ENCODE results near the gene CYS1.
A peak's percentile ranks its signal among the peaks of the same experiment; 100 is the strongest.
"Not testable (repeated sequence)": the region's sequence is repeated elsewhere in the genome, so short reads cannot be mapped to it uniquely, and the experiment has no call there.

The CYS1 gene

DNA sequence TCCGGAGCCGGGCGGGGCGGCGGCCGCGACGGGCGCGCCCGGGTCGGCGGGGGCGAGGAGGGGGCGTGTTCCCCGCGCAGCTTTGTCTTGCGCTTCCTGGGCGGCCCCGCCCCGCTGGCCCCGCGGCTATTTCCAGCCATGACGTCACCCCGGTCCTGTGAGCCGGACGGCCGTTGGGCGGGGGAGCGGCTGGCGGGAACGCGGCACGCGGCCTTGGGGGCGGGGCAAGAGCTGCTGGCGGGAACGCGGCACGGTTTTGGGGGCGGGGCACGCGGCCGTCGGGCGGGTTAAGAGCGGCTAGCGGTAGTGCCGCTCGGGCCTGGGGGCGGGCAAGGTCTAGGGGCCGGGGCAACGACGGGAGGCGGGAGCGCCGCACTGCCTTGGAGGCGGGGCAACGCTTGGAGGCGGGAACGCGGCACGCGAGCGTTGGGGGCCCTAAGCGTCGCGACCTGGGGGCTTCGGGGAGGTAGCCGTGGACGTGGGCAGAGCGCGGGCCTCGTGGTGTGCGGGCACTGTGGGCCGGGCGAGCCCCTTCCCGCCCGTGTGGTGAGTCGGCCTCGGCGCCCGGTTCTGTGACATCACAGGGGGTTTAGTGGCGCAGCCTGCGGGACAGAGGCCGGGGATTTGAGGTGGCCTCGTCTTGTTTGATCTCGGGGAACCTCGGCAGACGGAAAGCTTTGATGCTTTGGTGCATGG, 36.2 kb downstream of the CYS1 start:
- peak; percentile 82 to 85 for DNase-seq

DNA sequence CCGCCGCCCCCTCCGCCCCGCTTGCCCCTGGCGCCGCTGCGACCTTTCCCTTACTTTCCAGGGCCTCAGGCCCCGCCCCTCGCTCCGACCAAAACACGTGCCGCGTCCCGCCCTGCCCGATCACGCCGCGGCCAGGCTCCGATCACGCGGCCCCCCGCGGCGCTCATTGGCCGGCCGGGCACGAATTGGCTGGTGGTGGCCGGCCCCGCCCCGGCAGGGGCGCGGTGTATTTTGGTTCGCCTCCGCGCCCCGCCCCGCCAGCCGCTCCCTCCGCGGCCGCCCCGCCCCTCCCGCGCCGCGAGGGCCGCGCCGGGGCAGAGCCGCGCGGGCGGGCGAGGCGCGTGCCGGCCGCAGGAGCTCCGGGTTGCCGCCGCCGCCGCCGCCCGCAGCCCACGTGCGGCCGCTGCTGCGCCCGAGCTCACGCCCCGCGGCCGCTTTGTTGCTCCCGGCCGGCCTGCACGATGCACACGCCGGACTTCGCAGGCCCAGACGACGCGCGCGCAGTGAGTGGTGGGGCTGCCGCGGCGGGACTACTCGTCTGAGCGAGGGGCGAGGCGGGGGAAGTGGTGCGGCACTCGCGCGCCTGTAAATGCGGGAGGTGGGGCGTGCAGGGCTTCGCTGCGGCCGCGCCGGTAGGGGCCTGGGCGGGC, 36.8 kb downstream of the CYS1 start, which contains the start of gene KLF11:
TSS of gene KLF11 (plus strand) at position 295 of the 650 bp plus-strand sequence. CDS start at position 462, 167 bp downstream.
- DNase-seq: peak; percentile 70 to 76

DNA sequence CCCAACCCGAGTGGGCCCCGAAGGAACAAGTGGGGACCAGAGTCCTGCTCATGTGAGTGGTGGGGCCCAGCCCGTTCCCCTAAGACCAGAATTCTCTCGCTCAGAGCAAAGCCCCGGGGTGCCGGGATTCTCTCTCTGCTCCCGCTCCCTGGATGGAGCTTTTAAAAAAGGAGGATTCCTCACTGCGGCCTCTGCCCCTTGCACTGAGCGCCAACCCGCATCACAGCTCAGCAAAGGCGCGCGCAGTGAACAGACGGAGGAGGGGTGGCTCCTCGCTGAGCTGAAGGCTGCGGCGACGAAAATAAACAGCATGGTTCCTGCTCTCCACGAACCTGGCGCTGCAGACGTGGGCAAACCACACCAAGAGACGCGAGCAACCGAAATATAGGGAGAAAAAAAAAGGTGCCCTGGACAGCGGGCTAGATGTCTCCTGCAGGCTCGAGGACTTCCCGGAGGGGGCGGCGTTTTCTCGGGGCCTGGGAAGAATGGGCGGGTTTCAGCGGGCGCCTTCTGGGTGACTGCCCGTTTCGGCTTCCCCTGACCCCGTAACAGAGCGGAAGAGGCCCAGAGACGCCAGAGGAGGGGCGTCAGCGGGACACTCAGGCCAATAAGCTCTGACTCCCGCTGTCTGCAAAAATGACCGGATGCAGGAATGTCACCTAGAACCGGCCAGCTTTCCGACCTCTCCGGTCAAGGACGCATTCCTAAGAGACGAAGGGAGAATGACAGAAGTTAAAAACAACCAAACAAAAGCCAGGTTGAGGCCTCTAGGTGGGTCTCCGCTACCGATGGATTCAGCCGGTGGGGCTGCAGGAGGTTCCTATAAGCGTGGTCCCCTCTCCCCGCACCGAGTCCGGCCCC, 37.7 kb downstream of the CYS1 start:
- peak; percentile 21 to 25 for DNase-seq

DNA sequence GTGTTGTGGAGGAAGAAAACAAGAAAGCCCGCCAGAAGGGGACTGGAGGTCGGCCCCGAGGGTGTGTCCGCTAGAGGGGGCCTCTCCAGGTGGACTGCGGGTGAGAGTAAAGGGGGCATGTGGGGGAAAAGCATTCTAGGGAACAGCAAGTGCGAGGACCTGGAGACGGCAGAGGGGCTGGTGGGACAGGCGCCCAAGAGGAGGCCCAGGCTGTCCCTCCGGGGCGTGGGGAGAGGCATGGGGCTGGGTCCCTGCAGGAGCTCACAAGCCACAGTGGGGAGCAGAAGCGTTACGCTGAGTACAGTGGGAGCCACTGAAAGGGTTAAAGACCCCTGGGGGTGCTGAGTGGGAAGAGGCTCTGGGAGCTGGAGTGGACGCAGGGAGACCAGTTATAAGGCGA, 38.5 kb downstream of the CYS1 start:
- DNase-seq: no peak

DNA sequence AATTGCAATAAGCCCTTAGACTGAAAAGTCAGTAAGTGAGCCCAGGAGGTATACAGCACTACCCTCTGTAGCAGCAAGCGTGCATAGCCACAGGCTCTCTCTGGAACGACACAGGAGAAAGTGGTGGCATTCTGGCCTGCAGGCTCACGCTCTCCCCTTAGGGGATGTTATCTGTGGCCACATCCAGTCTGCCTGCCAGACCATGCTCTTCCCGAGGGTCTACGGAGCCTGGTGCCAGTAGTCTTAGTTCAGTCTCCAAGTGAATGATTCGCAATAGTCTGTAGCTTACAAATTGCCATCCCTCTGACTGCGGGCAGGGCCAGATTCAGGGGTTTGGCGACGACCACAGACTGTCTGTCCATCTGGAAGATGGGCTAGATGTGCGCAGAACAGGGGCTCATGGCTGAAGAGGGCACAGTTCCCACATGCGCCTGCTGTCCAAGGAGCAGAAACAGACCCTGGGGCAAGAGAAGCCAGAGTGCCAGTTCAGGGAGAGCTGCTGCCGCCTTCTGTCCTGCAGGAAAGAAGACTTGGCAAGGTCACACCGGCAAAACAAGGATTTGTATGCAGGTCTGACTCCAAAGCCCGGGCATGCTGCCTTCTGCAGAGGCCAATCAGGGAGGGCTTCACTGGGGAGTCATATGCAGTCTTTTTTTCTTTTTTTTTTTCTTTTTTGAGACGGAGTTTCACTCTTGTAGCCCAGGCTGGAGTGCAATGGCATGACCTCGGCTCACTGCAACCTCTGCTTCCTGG, 40.4 kb downstream of the CYS1 start:
- no peak for DNase-seq

DNA sequence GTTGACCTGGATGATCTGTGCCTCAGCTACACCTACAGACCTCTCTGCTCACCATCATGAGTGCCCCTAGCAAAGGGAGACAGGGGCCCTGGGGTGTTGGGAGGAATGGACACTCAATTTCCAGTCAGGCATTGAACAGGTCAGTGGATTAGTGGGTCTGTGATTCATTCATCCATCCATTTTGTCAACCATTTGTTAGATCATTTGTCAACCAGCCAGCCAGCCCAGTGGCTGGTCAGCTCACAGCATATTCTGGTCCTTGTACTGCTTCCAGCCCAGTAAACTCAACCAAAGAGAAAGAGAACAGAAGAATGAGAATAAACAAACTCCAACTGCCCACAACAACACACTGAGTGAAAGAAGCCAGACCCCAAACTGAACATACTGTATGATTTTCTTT, 41.5 kb downstream of the CYS1 start:
- no peak for DNase-seq

DNA sequence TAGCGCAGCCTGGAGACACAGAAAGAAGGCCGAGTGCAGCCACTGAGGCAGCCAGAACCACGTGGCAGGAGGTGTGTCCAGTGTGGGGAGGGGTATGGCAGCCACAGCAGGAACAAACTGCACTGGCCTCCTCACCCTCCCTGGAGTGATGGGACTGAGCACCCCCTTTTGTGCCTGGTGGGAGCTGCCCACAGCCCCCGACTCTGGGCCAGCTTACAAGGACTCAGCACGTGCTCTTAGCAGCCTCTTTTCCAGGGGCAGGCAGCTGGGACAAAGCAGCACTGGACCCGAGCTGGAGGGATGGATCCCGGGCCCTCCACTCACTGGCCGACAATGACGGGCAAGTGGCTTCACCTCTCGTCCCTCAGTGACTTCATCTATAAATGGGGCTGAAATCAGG, 42.1 kb downstream of the CYS1 start:
- DNase-seq: no peak

DNA sequence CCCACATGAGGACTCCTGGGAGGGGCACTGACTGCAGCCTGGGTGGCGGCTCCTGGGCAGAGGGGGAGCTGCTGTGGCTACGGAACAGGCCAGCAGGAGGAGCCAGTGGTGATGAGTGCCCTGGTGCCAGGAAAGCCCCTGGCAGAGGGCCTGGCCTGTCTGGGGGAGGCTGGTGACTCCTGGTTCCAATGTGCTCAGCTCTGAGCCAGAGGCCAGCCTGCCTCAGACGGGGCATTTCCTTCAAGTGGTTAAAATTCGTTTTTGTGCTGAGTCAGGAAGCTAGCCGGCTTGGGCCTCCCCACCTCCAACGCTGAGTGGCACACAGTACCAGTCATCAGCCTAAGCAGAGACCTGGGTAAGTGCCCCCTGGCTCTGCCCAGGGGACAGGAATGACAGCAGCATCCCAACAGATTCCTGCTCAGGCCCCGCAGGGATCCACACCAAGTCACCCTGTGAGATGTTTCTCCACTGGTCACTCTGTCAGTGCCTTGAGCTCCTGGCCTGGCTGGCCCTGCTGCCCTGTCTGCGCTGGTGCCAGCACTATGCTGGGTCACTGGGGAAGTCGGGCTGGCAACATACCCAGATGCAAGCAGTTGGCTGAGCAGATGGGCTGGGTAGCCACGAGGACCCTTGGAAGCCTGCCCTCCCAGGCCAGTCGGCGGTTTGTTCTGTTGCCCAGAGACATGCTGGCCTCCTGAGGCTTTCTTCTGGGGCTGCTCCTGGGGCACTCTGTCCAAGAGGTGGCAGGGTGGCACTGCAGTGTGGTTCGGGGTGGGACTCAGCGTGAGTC, 43.9 kb downstream of the CYS1 start:
- DNase-seq: peak; percentile 24 to 43

DNA sequence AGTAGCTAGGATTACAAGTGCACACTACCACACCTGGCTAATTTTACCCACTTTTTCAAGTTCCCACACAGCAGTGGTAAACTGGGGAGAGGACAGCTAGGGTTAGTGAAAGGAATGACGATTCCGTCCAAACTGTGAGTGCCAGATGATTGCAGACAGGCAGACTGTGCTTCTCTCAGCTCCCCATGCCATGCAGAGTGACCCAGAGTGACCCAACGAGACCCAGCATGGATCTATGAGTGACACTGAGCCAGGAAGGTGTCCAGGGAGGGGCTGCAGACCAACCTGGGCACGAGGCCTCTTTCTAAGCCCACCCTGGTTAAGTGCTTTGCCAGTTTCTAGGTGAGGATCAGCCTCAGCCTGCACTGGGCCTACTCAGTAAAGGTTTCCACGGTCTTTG, 44.6 kb downstream of the CYS1 start:
- DNase-seq: no peak

DNA sequence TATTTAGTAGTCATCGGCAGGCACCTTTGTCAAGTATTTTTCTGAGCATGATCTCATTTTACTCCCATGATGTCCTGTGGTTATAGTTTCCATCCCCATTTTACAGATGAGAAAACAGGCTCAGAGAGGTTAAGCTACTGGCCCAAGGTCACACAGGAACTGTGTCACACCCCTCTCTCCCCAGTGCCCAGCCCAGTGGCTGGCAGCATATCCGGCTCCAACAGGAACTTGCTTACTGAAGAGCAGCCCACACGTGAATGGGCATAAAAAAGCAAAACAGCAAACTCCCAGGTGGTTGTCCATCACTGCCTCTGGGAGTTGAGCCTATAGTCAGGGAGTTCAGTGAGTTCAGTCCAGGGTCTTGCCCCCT, 45.2 kb downstream of the CYS1 start:
- DNase-seq: no peak

DNA sequence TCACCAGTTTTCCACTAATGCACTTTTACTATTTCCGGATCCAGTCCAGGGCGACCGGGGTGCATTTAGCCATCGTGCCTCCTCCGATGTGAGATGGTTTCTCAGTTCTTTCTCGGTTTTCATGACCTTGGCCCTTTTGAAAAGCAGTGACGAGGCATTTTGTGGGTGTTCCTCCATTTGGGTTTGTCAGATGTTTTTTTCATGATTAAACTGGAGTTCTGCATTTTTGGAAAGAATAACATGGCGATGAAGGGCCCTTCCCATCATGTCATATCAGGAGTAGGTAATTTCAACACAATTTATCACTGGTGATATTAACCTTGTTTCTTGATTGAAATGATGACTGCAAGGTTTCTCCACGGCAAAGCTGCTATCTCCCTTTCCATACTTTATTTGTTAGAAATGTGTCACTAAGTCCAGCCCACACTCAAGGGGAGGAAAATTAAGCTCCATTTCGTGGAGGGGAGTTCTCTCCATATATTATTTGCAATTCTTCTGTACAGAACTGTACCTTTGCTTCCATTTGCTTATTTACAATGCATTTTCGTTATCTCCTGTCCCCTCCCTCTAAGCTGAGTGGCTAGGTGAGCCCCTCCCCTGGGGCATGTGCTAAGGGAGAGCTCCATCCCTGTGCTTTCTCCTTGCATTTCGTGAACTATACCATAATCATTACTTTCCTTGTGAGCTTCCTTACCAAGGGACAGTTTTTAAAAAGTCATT, 45.7 kb downstream of the CYS1 start:
- DNase-seq: no peak

DNA sequence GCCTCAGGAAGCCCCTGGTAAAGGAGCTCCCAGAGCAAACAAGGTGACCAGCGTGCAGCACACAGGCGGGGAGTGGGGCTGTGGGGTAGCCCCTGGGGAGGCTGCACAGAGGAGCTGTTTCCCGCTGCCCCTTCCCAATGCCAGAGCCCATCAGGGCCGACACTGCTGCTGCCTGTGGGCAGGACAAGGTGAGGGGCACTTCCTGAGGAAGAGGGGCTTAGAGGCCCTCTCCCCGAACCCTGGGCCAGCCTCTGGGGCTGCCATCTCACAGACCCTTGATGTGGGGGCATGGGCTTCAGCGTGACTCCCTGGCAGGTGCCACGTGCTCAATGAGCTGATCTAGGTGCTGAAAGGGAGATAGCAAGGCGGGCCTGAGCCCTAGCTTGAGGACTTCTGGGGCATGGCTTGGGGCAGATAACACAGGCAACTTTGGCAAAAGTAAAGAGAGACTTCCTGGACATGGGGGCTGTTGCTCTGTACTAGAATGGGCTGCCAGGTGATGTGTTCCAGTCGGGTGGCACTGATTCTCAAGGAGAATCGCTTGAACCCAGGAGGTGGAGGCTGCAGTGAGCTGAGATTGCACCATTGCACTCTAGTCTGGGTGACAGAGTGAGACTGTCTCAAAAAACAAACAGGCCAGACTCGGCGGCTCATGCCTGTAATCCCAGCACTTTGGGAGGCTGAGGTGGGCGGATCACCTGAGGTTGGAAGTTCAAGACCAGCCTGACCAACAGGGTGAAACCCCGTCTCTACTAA, 46.8 kb downstream of the CYS1 start:
- DNase-seq: no peak

DNA sequence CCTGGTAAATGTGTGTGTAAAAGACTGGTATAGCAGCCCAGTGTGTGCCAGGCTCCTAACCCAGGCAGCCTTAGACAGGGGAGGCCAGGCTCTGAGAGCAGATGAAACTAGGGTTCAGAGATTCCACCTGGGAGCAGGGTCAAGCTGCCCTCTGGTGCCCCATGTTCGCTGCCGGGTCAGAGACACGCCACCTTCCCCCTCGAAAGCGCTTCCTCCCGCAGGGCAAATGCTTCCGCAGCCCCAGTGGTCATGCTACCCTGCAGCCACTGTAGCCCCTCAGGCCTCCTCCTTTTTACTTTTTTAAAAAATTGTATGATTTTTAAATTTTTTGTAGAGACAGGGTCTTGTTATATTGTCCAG, 47.5 kb downstream of the CYS1 start:
- DNase-seq: no peak

DNA sequence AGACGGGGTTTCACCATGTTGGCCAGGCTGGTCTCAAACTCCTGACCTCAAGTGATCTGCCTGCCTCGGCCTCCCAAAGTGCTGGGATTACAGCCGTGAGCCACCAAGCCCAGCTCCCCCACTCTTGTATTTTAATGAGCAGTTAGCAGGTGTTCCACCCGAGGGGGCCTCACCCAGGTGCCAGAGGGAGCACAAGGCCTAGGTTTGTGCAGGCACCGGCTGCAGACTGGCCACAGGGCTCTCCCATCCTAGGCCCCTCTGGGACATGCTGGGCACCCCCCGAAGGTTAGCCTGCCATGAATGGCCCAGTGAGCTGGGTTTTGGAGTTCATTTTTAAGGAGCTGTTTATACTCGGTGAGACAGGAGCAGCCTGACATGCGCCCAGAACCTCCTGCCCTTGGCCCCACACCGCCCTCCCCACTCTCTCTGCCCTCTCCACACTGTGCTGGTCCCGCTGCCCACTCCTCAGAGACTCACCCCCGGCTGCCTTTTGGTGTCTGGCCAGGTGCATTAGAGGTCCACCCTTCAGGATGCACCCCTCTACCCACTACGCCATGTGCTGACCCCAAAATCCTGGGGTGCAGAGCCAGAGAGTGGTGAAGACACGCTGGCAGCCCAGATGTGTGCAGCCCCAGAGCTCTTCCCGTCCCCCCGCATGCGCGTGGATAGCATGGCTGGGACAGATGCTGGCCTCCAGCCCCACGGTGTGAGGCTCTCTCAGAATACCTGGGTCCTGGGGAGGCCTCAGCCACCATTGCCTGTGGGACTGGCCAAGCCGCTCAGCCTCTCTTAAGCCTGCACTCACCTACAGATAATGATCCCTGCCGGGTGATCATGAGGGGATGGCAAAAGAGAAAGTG, 48.1 kb downstream of the CYS1 start:
- no peak for DNase-seq

DNA sequence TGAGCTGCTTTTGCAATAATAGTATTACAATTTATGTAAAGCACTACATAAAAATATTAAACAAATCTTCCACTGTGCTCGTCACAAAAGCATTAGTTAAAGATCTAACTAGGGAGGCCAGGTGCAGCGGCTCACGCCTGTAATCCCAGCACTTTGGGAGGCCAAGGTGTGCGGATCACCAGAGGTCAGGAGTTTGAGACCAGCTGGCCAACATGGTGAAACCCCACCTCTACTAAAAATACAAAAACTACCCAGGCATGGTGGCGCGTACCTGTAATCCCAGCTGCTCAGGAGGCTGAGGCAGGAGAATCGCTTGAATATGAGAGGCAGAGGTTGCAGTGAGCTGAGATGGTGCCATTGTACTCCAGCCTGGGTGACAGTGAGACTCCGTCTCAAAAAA, 49.4 kb downstream of the CYS1 start:
- not testable (repeated sequence) for DNase-seq

DNA sequence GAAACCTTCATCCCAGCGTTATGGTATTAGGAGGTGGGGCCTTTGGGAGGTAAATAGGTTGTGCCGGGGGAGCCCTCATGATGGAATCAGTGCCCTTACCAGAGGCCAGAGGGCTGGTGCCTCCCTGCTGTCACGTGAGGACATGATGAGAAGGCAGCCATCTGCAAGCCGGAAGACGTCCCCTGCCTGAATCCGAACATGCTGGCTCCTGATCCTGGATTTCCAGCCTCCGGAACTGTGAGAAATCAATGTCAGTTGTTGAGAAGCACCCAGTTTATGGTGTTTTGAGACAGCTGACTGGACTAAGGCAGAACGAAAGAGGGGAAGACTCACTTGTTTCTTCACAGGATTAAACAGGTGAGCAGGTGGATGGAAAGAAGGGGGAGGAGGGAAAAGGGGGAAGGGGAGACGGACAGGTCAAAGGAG, 49.9 kb downstream of the CYS1 start:
- no peak for DNase-seq

DNA sequence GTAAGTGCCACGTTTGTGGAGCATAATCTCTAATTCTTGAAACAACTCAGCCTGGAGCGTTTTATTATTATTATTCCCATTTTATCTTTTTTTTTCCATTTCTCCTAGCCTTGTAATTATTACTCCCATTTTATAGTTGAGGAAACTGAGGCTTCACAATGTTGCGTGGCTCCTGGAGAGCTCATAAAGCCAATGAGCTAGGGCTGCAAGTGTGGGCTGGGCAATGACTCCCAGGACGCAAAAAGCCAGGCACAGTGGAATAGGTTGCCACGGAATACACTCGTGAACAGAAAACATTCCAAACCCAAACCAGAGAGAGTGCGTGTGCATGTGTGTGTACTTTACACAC, 50.4 kb downstream of the CYS1 start:
- DNase-seq: no peak

DNA sequence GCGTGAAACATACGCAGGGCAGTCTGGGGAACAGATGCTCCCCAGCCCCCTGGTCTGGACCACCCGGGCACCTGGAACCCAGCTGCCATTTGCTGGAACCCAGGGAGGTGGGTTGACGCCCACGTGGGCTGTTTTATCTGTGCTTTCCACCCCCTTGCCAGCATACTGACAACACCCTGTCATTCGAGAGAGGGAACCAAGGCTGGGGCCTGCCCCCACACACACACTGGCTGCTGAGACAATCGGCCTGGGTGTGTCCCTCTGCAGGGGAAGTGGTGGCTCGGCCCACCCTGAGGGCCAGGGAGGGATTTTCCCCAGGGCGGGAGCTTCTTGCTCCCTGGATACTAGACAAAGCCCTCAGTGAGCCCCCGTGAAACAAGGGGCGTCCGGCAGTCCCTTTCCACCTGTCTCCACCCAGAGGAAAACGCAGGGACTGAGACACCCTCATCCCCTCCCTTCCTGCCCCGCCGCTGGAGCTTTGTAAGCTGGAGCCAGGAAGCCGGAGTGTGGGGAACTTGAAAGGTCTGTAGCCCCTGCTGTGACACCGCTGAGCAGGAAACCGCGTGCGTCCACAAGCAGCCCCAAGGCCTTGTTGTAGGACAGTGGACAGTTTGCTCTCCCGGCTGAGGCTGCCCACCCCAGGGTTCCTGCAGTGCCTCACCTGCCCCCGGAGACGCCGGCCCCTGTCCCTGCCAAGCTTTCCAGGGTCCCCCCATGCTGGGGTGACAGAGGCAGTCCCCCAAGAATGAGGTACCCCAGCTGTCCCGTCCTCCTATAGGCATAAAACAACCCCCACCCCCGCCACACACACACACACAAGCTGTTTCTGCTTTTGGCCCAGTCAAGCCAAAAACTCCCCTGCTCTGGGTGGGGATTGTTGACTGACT, 51.0 kb downstream of the CYS1 start:
- peak; percentile 22 to 36 for DNase-seq

All from activated CD4-positive, alpha-beta T cell treated with anti-CD3 and anti-CD28 coated beads, Interleukin-2, amount 50 U/mL, for 4 hours (primary cell).